Epithelial cell of prostate (primary cell): Measurements from ENCODE around the gene AACS.
A peak's percentile ranks its signal among the peaks of the same experiment; 100 is the strongest.

ENCODE experiments used
- DNase-seq: peaks from one replicate; pipeline ENCODE4 v3.0.0-alpha.2; 2011; ENCODE audit warnings: low read depth, low spot score
- H3K27ac ChIP-seq: fragments of 450-650 bp; 2 replicates; pipeline ENCODE4 v1.5.1; 2017; ENCODE audit warnings: mild to moderate bottlenecking

The AACS gene

GRCh38 chr12:125143491-125143890 is 78.3 kb downstream of the AACS start:
- DNase-seq: no peak
- H3K27ac ChIP-seq: no peak overlapping the region

- no peak overlapping the region for H3K27ac ChIP-seq
- no peak for DNase-seq
These were observed 80.0 kb downstream of the AACS start for GRCh38 chr12:125145196-125145595.

GRCh38 chr12:125148316-125148715 is 83.1 kb downstream of the AACS start:
- peak; percentile 72 for DNase-seq
- peak overlapping the region; percentile 77 for H3K27ac ChIP-seq

GRCh38 chr12:125149160-125150108 is 84.2 kb downstream of the AACS start:
- no peak for DNase-seq
- peak overlapping the region; percentile 77 for H3K27ac ChIP-seq

GRCh38 chr12:125151284-125151683 is 86.0 kb downstream of the AACS start:
- no peak for DNase-seq
- H3K27ac ChIP-seq: no peak overlapping the region

GRCh38 chr12:125152463-125152862 is 87.2 kb downstream of the AACS start:
- no peak for DNase-seq
- no peak overlapping the region for H3K27ac ChIP-seq

GRCh38 chr12:125155366-125155765 is 90.1 kb downstream of the AACS start:
- no peak for DNase-seq
- no peak overlapping the region for H3K27ac ChIP-seq

GRCh38 chr12:125157177-125157576 is 91.9 kb downstream of the AACS start:
- DNase-seq: no peak
- no peak overlapping the region for H3K27ac ChIP-seq

- DNase-seq: no peak
These were observed 94.5 kb downstream of the AACS start for GRCh38 chr12:125159702-125160101.

GRCh38 chr12:125160281-125160955 is 95.2 kb downstream of the AACS start:
- no peak for DNase-seq
- H3K27ac ChIP-seq: no peak overlapping the region

More at GRCh38 chr12:125159702-125160101, 94.5 kb downstream of the AACS start:
- no peak overlapping the region for H3K27ac ChIP-seq

- no peak for DNase-seq
- H3K27ac ChIP-seq: no peak overlapping the region
These were observed 96.4 kb downstream of the AACS start for GRCh38 chr12:125161712-125162022.

GRCh38 chr12:125162489-125163028 is 97.3 kb downstream of the AACS start:
- H3K27ac ChIP-seq: no peak overlapping the region
- no peak for DNase-seq

GRCh38 chr12:125163148-125163547 is 97.9 kb downstream of the AACS start:
- DNase-seq: no peak
- H3K27ac ChIP-seq: no peak overlapping the region

- DNase-seq: no peak
- H3K27ac ChIP-seq: no peak overlapping the region
These were observed 99.3 kb downstream of the AACS start for GRCh38 chr12:125164541-125164940.

- no peak for DNase-seq
- H3K27ac ChIP-seq: no peak overlapping the region
These were observed 100.8 kb downstream of the AACS start for GRCh38 chr12:125166041-125166440.

- DNase-seq: no peak
These were observed 102.4 kb downstream of the AACS start for GRCh38 chr12:125167658-125168057.

GRCh38 chr12:125169451-125169850 is 104.2 kb downstream of the AACS start:
- no peak overlapping the region for H3K27ac ChIP-seq
- no peak for DNase-seq

More at GRCh38 chr12:125167658-125168057, 102.4 kb downstream of the AACS start:
- no peak overlapping the region for H3K27ac ChIP-seq

- no peak for DNase-seq
- H3K27ac ChIP-seq: no peak overlapping the region
These were observed 104.6 kb downstream of the AACS start for GRCh38 chr12:125169870-125170269.

- H3K27ac ChIP-seq: no peak overlapping the region
- DNase-seq: no peak
These were observed 106.0 kb downstream of the AACS start for GRCh38 chr12:125171267-125171666.

GRCh38 chr12:125172231-125172850 is 107.1 kb downstream of the AACS start:
- DNase-seq: no peak
- no peak overlapping the region for H3K27ac ChIP-seq

GRCh38 chr12:125175576-125175975 is 110.3 kb downstream of the AACS start:
- no peak overlapping the region for H3K27ac ChIP-seq
- DNase-seq: no peak
